HG03558 (cell line): Measurements from ENCODE around the gene CCIN.
"Not testable (repeated sequence)": the region's sequence is repeated elsewhere in the genome, so short reads cannot be mapped to it uniquely, and the experiment has no call there.

Experiments
- ATAC-seq: cut with Tn5 transposase; IDR thresholded peaks from one replicate; pipeline ENCODE4 v1.9.1; 2021; ENCODE audit warnings: moderate number of reproducible peaks; ENCODE audit not compliant: unreplicated experiment; ENCODE audit errors: extremely low read depth

The CCIN gene

GRCh38 chr9:36169166-36169565 lies at the start of gene CCIN:
Gene CCIN (plus strand): TSS chr9:36169388. CDS start chr9:36169503, 115 bp downstream.
- ATAC-seq = no peak

GRCh38 chr9:36119476-36119875 lies 49.7 kb upstream of the CCIN start:
- ATAC-seq = no peak

GRCh38 chr9:36120705-36121104 lies 48.5 kb upstream of the CCIN start:
- no peak for ATAC-seq

- ATAC-seq = no peak
Observed at GRCh38 chr9:36121971-36122370, 47.2 kb upstream of the CCIN start.

- ATAC-seq = no peak
Observed at GRCh38 chr9:36123515-36123914, 45.7 kb upstream of the CCIN start.

GRCh38 chr9:36125062-36125855 lies 43.9 kb upstream of the CCIN start:
- no peak for ATAC-seq

GRCh38 chr9:36126016-36126730 lies 43.0 kb upstream of the CCIN start:
- ATAC-seq = no peak

GRCh38 chr9:36127652-36128244 lies 41.4 kb upstream of the CCIN start:
- no peak for ATAC-seq

- ATAC-seq = no peak
Observed at GRCh38 chr9:36128349-36128748, 40.8 kb upstream of the CCIN start.

GRCh38 chr9:36129139-36129538 lies 40.0 kb upstream of the CCIN start:
- no peak for ATAC-seq

- not testable (repeated sequence) for ATAC-seq
Observed at GRCh38 chr9:36131666-36132065, 37.5 kb upstream of the CCIN start.

GRCh38 chr9:36132086-36132485 lies 37.1 kb upstream of the CCIN start:
- no peak for ATAC-seq

- ATAC-seq = no peak
Observed at GRCh38 chr9:36134761-36135505, 34.3 kb upstream of the CCIN start.

GRCh38 chr9:36135741-36136271 lies 33.4 kb upstream of the CCIN start:
- ATAC-seq = no peak

- ATAC-seq = peak; percentile 82
Observed at GRCh38 chr9:36136272-36136893, 32.8 kb upstream of the CCIN start, which contains the start of gene GLIPR2. Gene GLIPR2 (plus strand): TSS chr9:36136733. CDS start chr9:36136779, 46 bp downstream.

- ATAC-seq = no peak
Observed at GRCh38 chr9:36136894-36137391, 32.2 kb upstream of the CCIN start.

GRCh38 chr9:36137392-36138004 lies 31.7 kb upstream of the CCIN start:
- ATAC-seq = no peak

GRCh38 chr9:36138496-36138895 lies 30.7 kb upstream of the CCIN start:
- no peak for ATAC-seq

- no peak for ATAC-seq
Observed at GRCh38 chr9:36138901-36139300, 30.3 kb upstream of the CCIN start.
